ENCODE measurements around the gene PIGT.

GRCh38 chr20:45408646-45409213, 7.2 kb upstream of the PIGT start:
- TF ChIP-seq JUNB (IDR thresholded peaks at IDR 0.05; ENCODE audit: unreplicated experiment) (no peak), EZH2 (IDR thresholded peaks at IDR 0.05; ENCODE audit: low read depth, unreplicated experiment) (no peak), CTCF (conservative IDR thresholded peaks at IDR 0.05; ENCODE audit: low read depth in 2 of 2) (no peak), REST (IDR thresholded peaks at IDR 0.05; ENCODE audit: unreplicated experiment) (no peak), POLR2AphosphoS5 (IDR thresholded peaks at IDR 0.05; ENCODE audit: low read depth) (no peak), CREB1 (CRISPR knock-in tag; IDR thresholded peaks at IDR 0.05; ENCODE audit: low read depth) (no peak), NANOG (IDR thresholded peaks at IDR 0.05; ENCODE audit: borderline replicate concordance) (no peak), STAT1 (IDR thresholded peaks at IDR 0.05; ENCODE audit: unreplicated experiment) (no peak), ZNF331 (CRISPR knock-in tag; IDR thresholded peaks at IDR 0.05; ENCODE audit: low read depth) (no peak)

All from GM23338 (cell line).